Measurements from ENCODE around the gene SLC20A1. TPM values are rescaled to one million over a fixed set of nuclear protein-coding genes. Genes with fewer than 3 reads are reported as not detected.
"Not testable (repeated sequence)": the region's sequence is repeated elsewhere in the genome, so short reads cannot be mapped to it uniquely, and the experiment has no call there.

SLC20A1 gene
- total RNA-seq, 1 experiment from 2014 or later, result 154 TPM

- no peak for TF ChIP-seq ATF3 (IDR thresholded peaks at IDR 0.05)
- TF ChIP-seq ZBTB33 (IDR thresholded peaks at IDR 0.05; ENCODE audit: extremely low read depth, insufficient replicate concordance, low read length), result no peak
- no peak for TF ChIP-seq CTCF (IDR thresholded peaks at IDR 0.05 in 2 of 3, conservative IDR thresholded peaks at IDR 0.05 in 1 of 3; ENCODE audit: borderline replicate concordance in 1 of 3, insufficient read depth in 1 of 3, low read depth in 2 of 3, low read length in 2 of 3)
Observed at GRCh38 chr2:112607680-112608438, 37.9 kb upstream of the SLC20A1 start (continued).

GRCh38 chr2:112609320-112609719 lies 36.4 kb upstream of the SLC20A1 start:
- POLR2A ChIA-PET; DNase-seq (ENCODE audit: low read depth, low spot score); H3K79me2 ChIP-seq (ENCODE audit: insufficient read depth, low read length); H3K27ac ChIP-seq (ENCODE audit: low read depth, low read length); RAD21 ChIA-PET (ENCODE audit: low non-redundant PET in 1 of 2, low total read pairs in 2 of 2, uncharacterized antibody in 2 of 2, unreplicated experiment in 2 of 2); H3K36me3 ChIP-seq (ENCODE audit: control insufficient read depth in 1 of 2, insufficient read depth in 2 of 2, low read length in 2 of 2); intact Hi-C loops (cut with micrococcal nuclease); H3K9me3 ChIP-seq (ENCODE audit: control insufficient read depth in 1 of 2, insufficient read depth in 1 of 2, low read depth in 1 of 2, low read length in 2 of 2); H2AFZ ChIP-seq (ENCODE audit: low read depth, low read length, poor library complexity, severe bottlenecking); H3K9ac ChIP-seq (ENCODE audit: low read length); BruUV-seq (replicated peaks); H3K4me1 ChIP-seq (ENCODE audit: control insufficient read depth in 1 of 2, insufficient read depth in 2 of 2, low read length in 2 of 2); CTCF ChIA-PET; H4K20me1 ChIP-seq (ENCODE audit: insufficient read depth); ATAC-seq; H3K27me3 ChIP-seq (ENCODE audit: insufficient read depth, low read length); H3K4me2 ChIP-seq (ENCODE audit: low read length); H3K9me2 ChIP-seq (ENCODE audit: insufficient read depth); H3K4me3 ChIP-seq (replicated peaks in 1 of 2; ENCODE audit: low read depth in 1 of 2, low read length in 2 of 2): not testable (repeated sequence)

GRCh38 chr2:112612283-112612682 lies 33.5 kb upstream of the SLC20A1 start:
- H3K9ac ChIP-seq (ENCODE audit: low read length); H3K4me3 ChIP-seq (replicated peaks in 1 of 2; ENCODE audit: low read depth in 1 of 2, low read length in 2 of 2); H3K79me2 ChIP-seq (ENCODE audit: insufficient read depth, low read length); POLR2A ChIA-PET; H3K9me2 ChIP-seq (ENCODE audit: insufficient read depth); intact Hi-C loops (cut with micrococcal nuclease); H3K9me3 ChIP-seq (ENCODE audit: control insufficient read depth in 1 of 2, insufficient read depth in 1 of 2, low read depth in 1 of 2, low read length in 2 of 2); BruUV-seq (replicated peaks); H2AFZ ChIP-seq (ENCODE audit: low read depth, low read length, poor library complexity, severe bottlenecking); H3K27me3 ChIP-seq (ENCODE audit: insufficient read depth, low read length); H3K27ac ChIP-seq (ENCODE audit: low read depth, low read length); H4K20me1 ChIP-seq (ENCODE audit: insufficient read depth); CTCF ChIA-PET; H3K4me2 ChIP-seq (ENCODE audit: low read length); DNase-seq (ENCODE audit: low read depth, low spot score); RAD21 ChIA-PET (ENCODE audit: low non-redundant PET in 1 of 2, low total read pairs in 2 of 2, uncharacterized antibody in 2 of 2, unreplicated experiment in 2 of 2); ATAC-seq; H3K4me1 ChIP-seq (ENCODE audit: control insufficient read depth in 1 of 2, insufficient read depth in 2 of 2, low read length in 2 of 2); H3K36me3 ChIP-seq (ENCODE audit: control insufficient read depth in 1 of 2, insufficient read depth in 2 of 2, low read length in 2 of 2): not testable (repeated sequence)
